ENCODE measurements around the gene AKT1S1. TPM values are rescaled to one million over a fixed set of nuclear protein-coding genes. Genes with fewer than 3 reads are reported as not detected.

AKT1S1 gene
- total RNA-seq, 1 donor from 2014 or later: 48.8 TPM

GRCh38 chr19:49831592-49831991 lies 45.6 kb downstream of the AKT1S1 start:
- Mint-ChIP-seq H3K4me3 (ENCODE audit: low read depth) (no peak overlapping the region), H3K27ac (no peak overlapping the region), H3K4me1 (ENCODE audit: low read depth) (no peaks in the 10 kb centered on the region), H3K27me3 (no peaks in the 10 kb centered on the region), H3K36me3 (ENCODE audit: insufficient read depth) (peaks cover 10% of the 10 kb centered on the region), H3K9me3 (ENCODE audit: low read depth) (no peaks in the 10 kb centered on the region)
- DNase-seq (ENCODE audit: low spot score, unreplicated experiment): no peak
- TF ChIP-seq, protein P1, sequence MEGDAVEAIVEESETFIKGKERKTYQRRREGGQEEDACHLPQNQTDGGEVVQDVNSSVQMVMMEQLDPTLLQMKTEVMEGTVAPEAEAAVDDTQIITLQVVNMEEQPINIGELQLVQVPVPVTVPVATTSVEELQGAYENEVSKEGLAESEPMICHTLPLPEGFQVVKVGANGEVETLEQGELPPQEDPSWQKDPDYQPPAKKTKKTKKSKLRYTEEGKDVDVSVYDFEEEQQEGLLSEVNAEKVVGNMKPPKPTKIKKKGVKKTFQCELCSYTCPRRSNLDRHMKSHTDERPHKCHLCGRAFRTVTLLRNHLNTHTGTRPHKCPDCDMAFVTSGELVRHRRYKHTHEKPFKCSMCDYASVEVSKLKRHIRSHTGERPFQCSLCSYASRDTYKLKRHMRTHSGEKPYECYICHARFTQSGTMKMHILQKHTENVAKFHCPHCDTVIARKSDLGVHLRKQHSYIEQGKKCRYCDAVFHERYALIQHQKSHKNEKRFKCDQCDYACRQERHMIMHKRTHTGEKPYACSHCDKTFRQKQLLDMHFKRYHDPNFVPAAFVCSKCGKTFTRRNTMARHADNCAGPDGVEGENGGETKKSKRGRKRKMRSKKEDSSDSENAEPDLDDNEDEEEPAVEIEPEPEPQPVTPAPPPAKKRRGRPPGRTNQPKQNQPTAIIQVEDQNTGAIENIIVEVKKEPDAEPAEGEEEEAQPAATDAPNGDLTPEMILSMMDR (IDR thresholded peaks at IDR 0.05; ENCODE audit: unreplicated experiment): no peak

GRCh38 chr19:49830766-49831165 lies 46.4 kb downstream of the AKT1S1 start:
- TF ChIP-seq, protein P1 (IDR thresholded peaks at IDR 0.05; ENCODE audit: unreplicated experiment): no peak
- DNase-seq (ENCODE audit: low spot score, unreplicated experiment): no peak
- Mint-ChIP-seq H3K27ac (no peak overlapping the region), H3K36me3 (ENCODE audit: insufficient read depth) (peaks cover 10% of the 10 kb centered on the region), H3K4me3 (ENCODE audit: low read depth) (no peak overlapping the region), H3K4me1 (ENCODE audit: low read depth) (no peaks in the 10 kb centered on the region), H3K9me3 (ENCODE audit: low read depth) (no peaks in the 10 kb centered on the region), H3K27me3 (no peaks in the 10 kb centered on the region)

DNA sequence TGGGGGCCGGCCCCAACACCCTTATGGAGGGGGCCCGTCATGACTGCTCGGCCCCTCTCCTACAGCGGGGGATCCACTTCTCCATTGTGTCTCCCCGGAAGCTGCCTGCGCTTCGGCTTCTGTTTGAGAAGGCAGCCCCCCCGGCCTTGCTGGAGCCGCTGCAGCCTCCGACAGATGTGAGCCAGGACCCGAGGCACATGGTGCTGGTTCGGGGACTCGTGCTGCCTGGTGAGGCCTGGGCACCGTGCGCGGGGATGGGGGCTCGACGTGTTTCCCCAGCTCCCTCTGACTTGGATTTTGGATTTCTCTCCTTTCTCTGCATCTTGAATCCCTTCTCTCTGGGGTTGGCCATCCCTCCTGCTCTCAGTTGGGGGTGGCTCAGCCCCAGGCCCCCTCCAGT lies 47.4 kb downstream of the AKT1S1 start:
- peaks cover 8% of the 10 kb centered on the region for H3K36me3 Mint-ChIP-seq (ENCODE audit: insufficient read depth)
- H3K4me1 Mint-ChIP-seq (ENCODE audit: low read depth): no peaks in the 10 kb centered on the region

GRCh38 chr19:49829200-49829599 lies 48.0 kb downstream of the AKT1S1 start:
- H3K9me3 Mint-ChIP-seq (ENCODE audit: low read depth): no peaks in the 10 kb centered on the region
- H3K4me3 Mint-ChIP-seq (ENCODE audit: low read depth): no peak overlapping the region
- H3K36me3 Mint-ChIP-seq (ENCODE audit: insufficient read depth): peaks cover 6% of the 10 kb centered on the region
- H3K4me1 Mint-ChIP-seq (ENCODE audit: low read depth): no peaks in the 10 kb centered on the region
- TF ChIP-seq, protein P1 (IDR thresholded peaks at IDR 0.05; ENCODE audit: unreplicated experiment): no peak
- no peaks in the 10 kb centered on the region for H3K27me3 Mint-ChIP-seq
- DNase-seq (ENCODE audit: low spot score, unreplicated experiment): no peak
- no peak overlapping the region for H3K27ac Mint-ChIP-seq

More for the DNA sequence above, 47.4 kb downstream of the AKT1S1 start:
- no peak overlapping the region for H3K27ac Mint-ChIP-seq
- TF ChIP-seq, protein P1 (IDR thresholded peaks at IDR 0.05; ENCODE audit: unreplicated experiment): no peak
- H3K4me3 Mint-ChIP-seq (ENCODE audit: low read depth): no peak overlapping the region
- H3K27me3 Mint-ChIP-seq: no peaks in the 10 kb centered on the region
- no peaks in the 10 kb centered on the region for H3K9me3 Mint-ChIP-seq (ENCODE audit: low read depth)
- no peak for DNase-seq (ENCODE audit: low spot score, unreplicated experiment)

- no peaks in the 10 kb centered on the region for H3K27me3 Mint-ChIP-seq
- DNase-seq (ENCODE audit: low spot score, unreplicated experiment): no peak
- H3K4me3 Mint-ChIP-seq (ENCODE audit: low read depth): no peak overlapping the region
- TF ChIP-seq, protein P1 (IDR thresholded peaks at IDR 0.05; ENCODE audit: unreplicated experiment): no peak
- H3K36me3 Mint-ChIP-seq (ENCODE audit: insufficient read depth): no peaks in the 10 kb centered on the region
- no peaks in the 10 kb centered on the region for H3K9me3 Mint-ChIP-seq (ENCODE audit: low read depth)
- H3K27ac Mint-ChIP-seq: no peak overlapping the region
- no peaks in the 10 kb centered on the region for H3K4me1 Mint-ChIP-seq (ENCODE audit: low read depth)
Measured at GRCh38 chr19:49827034-49827433, 50.1 kb downstream of the AKT1S1 start.

All from progenitor cell of endocrine pancreas (in vitro differentiated cells).